ENCODE measurements around the gene XYLT2. TPM values are rescaled to one million over a fixed set of nuclear protein-coding genes. Genes with fewer than 3 reads are reported as not detected.

Gene XYLT2
- total RNA-seq, 1 donor = 60.5 TPM

- no peak overlapping the region for H3K4me3 ChIP-seq (ENCODE audit: low read depth, low read length)
- DNase-seq (ENCODE audit: low read depth) = no peak
- no peak for TF ChIP-seq CTCF (IDR thresholded peaks at IDR 0.05; ENCODE audit: insufficient read depth, low read depth, low read length)
Measured at GRCh38 chr17:50322271-50322670, 23.7 kb upstream of the XYLT2 start.

GRCh38 chr17:50323060-50323459 lies 22.9 kb upstream of the XYLT2 start:
- TF ChIP-seq CTCF (IDR thresholded peaks at IDR 0.05; ENCODE audit: insufficient read depth, low read depth, low read length) = no peak
- H3K4me3 ChIP-seq (ENCODE audit: low read depth, low read length) = no peak overlapping the region
- DNase-seq (ENCODE audit: low read depth) = no peak

GRCh38 chr17:50325906-50326305 lies 20.0 kb upstream of the XYLT2 start:
- no peak for TF ChIP-seq CTCF (IDR thresholded peaks at IDR 0.05; ENCODE audit: insufficient read depth, low read depth, low read length)
- no peak overlapping the region for H3K4me3 ChIP-seq (ENCODE audit: low read depth, low read length)
- DNase-seq (ENCODE audit: low read depth) = no peak

DNA sequence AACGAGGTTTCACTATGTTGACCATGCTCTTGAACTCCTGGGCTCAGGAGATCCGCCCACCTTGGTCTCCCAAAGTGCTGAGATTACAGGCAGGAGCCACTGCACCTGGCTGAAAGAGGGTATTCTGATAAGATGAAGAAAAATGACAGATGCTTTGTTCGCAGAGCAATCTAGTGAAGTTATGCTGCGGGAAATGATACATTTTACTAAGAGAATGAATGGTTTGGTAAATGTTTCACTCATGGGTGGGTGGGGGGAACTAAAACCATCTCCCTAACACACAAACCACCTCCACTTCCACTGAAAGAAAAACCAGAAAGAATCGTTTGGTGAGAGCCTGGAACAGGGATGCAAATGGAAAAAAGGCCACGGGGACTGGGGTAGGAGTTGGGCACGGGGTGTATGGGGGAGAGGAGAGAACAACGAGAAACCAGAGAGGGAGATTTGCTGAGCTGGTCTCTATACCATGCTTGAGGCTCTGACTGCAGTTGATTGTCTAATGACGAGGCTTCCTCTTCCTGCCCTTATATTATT lies 19.0 kb upstream of the XYLT2 start:
- no peak overlapping the region for H3K4me3 ChIP-seq (ENCODE audit: low read depth, low read length)
- DNase-seq (ENCODE audit: low read depth) = no peak

DNA sequence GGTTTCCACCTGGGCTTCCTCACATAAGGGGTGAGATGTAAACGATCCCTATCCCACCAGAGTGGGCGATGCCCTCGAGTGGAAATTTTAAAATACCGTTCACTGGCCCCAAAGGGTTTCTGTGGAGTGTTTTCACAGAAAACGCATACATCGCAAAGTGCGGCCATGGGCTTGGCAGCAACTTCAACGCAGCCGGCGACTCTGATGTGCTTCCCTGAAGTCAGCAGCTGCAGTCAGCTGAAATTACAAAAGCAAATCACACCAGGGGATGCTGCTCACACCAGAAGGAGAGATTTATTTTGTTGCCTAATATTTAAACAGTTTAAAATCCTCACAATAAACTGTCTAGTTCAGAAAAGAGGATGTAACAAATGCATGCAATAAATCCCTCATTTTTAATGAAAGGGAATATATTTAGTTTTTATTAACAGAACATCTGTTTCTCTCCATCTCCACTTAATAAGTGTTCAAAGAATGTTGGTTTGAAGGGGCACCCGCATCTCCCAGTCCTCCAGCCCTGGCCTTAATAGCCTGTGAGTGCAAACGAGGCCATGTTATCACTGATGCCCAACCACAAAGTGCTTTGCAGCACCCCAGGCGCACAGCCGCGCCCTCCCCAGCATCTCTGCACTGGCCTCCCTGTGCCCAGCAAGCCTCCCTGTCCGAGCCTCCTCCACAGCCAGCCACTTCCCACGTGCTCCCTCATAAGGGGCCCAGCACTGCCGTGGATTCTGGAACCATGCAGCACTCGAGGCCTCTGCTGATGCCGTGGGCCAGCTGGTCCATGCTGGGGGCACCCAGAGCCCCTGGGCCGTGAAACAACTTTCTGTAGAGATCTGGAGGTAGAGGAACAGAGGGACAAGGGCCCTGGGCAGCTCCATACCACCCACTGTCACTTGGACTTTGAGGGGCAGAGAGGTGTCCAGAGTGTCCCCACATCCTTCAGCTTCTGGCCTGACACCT lies 17.3 kb upstream of the XYLT2 start:
- no peak for DNase-seq (ENCODE audit: low read depth)
- no peak overlapping the region for H3K4me3 ChIP-seq (ENCODE audit: low read depth, low read length)
- no peak for TF ChIP-seq CTCF (IDR thresholded peaks at IDR 0.05; ENCODE audit: insufficient read depth, low read depth, low read length)

More for the DNA sequence above, 19.0 kb upstream of the XYLT2 start:
- no peak for TF ChIP-seq CTCF (IDR thresholded peaks at IDR 0.05; ENCODE audit: insufficient read depth, low read depth, low read length)

GRCh38 chr17:50329716-50330115 lies 16.2 kb upstream of the XYLT2 start:
- no peak overlapping the region for H3K4me3 ChIP-seq (ENCODE audit: low read depth, low read length)
- TF ChIP-seq CTCF (IDR thresholded peaks at IDR 0.05; ENCODE audit: insufficient read depth, low read depth, low read length) = no peak
- no peak for DNase-seq (ENCODE audit: low read depth)
